Naive thymus-derived CD4-positive, alpha-beta T cell (primary cell): Measurements from ENCODE around the gene C2CD2L. TPM values are rescaled to one million over a fixed set of nuclear protein-coding genes. Genes with fewer than 3 reads are reported as not detected.

Experiments used
- ATAC-seq: fragments of 150-1000 bp; cut with Tn5 transposase; 2 replicates; pipeline ENCODE4 v1.10.0; 2021; ENCODE audit warnings: mild to moderate bottlenecking, moderate library complexity
- CTCF ChIA-PET: fragments of 350-600 bp; sonication (Branson Sonifier 250); formaldehyde crosslinking; loops from one replicate; lab custom pipeline; 2021; ENCODE audit warnings: antibody characterized with exemption; lab: Charles Lee
- POLR2A ChIA-PET: fragments of 350-600 bp; sonication (Branson Sonifier 250); formaldehyde crosslinking; loops from one replicate; lab custom pipeline; 2021; ENCODE audit warnings: antibody characterized with exemption, inconsistent platforms; lab: Charles Lee
- DNase-seq, 9 donors: peaks; one replicate each; pipeline versions ENCODE4 v3.0.0 to v3.0.0-alpha.2; 2020 to 2022; ENCODE audit warnings: mixed read lengths in 1 of 9
- H3K27ac ChIP-seq: one replicate; pipeline ENCODE4 v1.7.0; 2013; ENCODE audit warnings: mild to moderate bottlenecking, low read depth, low read length, moderate library complexity
- H3K27me3 ChIP-seq, 2 donors: one replicate each; pipeline ENCODE4 v1.7.0; 2013; ENCODE audit warnings: low read length in 2 of 2, mild to moderate bottlenecking in 2 of 2, moderate library complexity in 2 of 2; ENCODE audit not compliant: control insufficient read depth in 2 of 2, insufficient read depth in 2 of 2
- H3K36me3 ChIP-seq, 3 experiments: 1 replicate in 2 of 3; 2 replicates in 1 of 3; pipeline ENCODE4 v1.7.0; 2013; ENCODE audit warnings: low read length in 3 of 3, mild to moderate bottlenecking in 3 of 3, moderate library complexity in 1 of 3; ENCODE audit not compliant: insufficient read depth in 3 of 3, control insufficient read depth in 2 of 3
- H3K4me1 ChIP-seq, 2 donors: one replicate each; pipeline ENCODE4 v1.7.0; 2013; ENCODE audit warnings: low read length in 2 of 2, mild to moderate bottlenecking in 2 of 2, moderate library complexity in 1 of 2; ENCODE audit not compliant: control insufficient read depth in 2 of 2, insufficient read depth in 2 of 2
- H3K4me3 ChIP-seq: 2 replicates; pipeline ENCODE4 v1.7.0; 2013; ENCODE audit warnings: mild to moderate bottlenecking, low read length
- H3K9me3 ChIP-seq, 3 experiments: 1 replicate in 2 of 3; 2 replicates in 1 of 3; pipeline ENCODE4 v1.7.0; 2013; ENCODE audit warnings: low read length in 3 of 3; ENCODE audit not compliant: control insufficient read depth in 2 of 3
- H3K27ac Mint-ChIP-seq, 9 donors: one replicate each; pipeline ENCODE4 v1.8.0; 2020 to 2022; ENCODE audit warnings: mixed read lengths in 9 of 9, mild to moderate bottlenecking in 8 of 9, moderate library complexity in 5 of 9, inconsistent platforms in 2 of 9
- H3K27me3 Mint-ChIP-seq, 5 donors: one replicate each; pipeline ENCODE4 v1.8.0; 2021 to 2022; ENCODE audit warnings: mixed read lengths in 5 of 5, mild to moderate bottlenecking in 1 of 5
- H3K36me3 Mint-ChIP-seq, 5 donors: one replicate each; pipeline ENCODE4 v1.8.0; 2020 to 2022; ENCODE audit warnings: mixed read lengths in 5 of 5, mild to moderate bottlenecking in 3 of 5, inconsistent platforms in 1 of 5
- H3K4me1 Mint-ChIP-seq, 7 donors: one replicate each; pipeline ENCODE4 v1.8.0; 2020 to 2022; ENCODE audit warnings: mixed read lengths in 7 of 7, mild to moderate bottlenecking in 3 of 7, inconsistent platforms in 1 of 7
- H3K4me3 Mint-ChIP-seq, 10 donors: one replicate each; pipeline ENCODE4 v1.8.0; 2020 to 2022; ENCODE audit warnings: mild to moderate bottlenecking in 10 of 10, mixed read lengths in 10 of 10, moderate library complexity in 6 of 10, inconsistent platforms in 2 of 10
- H3K9me3 Mint-ChIP-seq, 11 donors: one replicate each; pipeline ENCODE4 v1.8.0; 2020 to 2022; ENCODE audit warnings: mixed read lengths in 11 of 11, mild to moderate bottlenecking in 4 of 11, inconsistent platforms in 1 of 11, moderate library complexity in 1 of 11
- intact Hi-C, 2 donors: fragments of 100-400 bp; cut with micrococcal nuclease; formaldehyde crosslinking; loops; one replicate each; pipeline ENCODE4 v1.15.1; 2023
- polyA plus RNA-seq, 2 donors: library from polyadenylated mRNA; unstranded; fragments of 300-500 nt; fragmentation: Illumina TruSeq; gene quantifications; one replicate each; pipeline ENCODE4 v1.2.3, GENCODE V29; 2021
- total RNA-seq, 6 experiments: library from RNA in 5 of 6; stranded (reverse) in 5 of 6; gene quantifications; 1 replicate in 5 of 6; 2 replicates in 1 of 6; pipeline ENCODE4 v1.2.3 and lab custom pipeline; 2021 to 2026

The C2CD2L gene
- total and polyA plus RNA-seq, 7 experiments from 2014 or later, result 2.7 to 40.7 (median 29.8) TPM

- H3K9me3 Mint-ChIP-seq, result no peaks in the 10 kb centered on the region
- CTCF ChIA-PET, result interaction anchor here (0.6 to 1.5 kb wide), 11 partner anchors 11 to 256 kb away, joined by 3 to 8 read pairs (median 4); partner anchors contain the start of gene HYOU1
- DNase-seq (peak; percentile 81 to 98 (median 97)), ATAC-seq (peak; percentile 93)
- POLR2A ChIA-PET, result interaction anchor here (0.6 to 4.7 kb wide), 40 partner anchors 11 to 271 kb away, joined by 3 to 63 read pairs (median 4); partner anchors contain the start of genes C2CD2L, DPAGT1, HINFP and HMBS
- peak within 1 kb of the TSS; percentile 93 for H3K4me3 ChIP-seq
- H3K4me1 ChIP-seq, result peaks cover 18 to 23% of the 10 kb centered on the region in 2 donors
- H3K27me3 ChIP-seq, result no peaks in the 10 kb centered on the region
- peak within 1 kb of the TSS; percentile 92 to 100 (median 97) for H3K27ac Mint-ChIP-seq
- intact Hi-C loops, result loop anchor here (1.0 to 2.0 kb wide), 14 partner anchors 10 to 256 kb away; partner anchors contain the start of genes DPAGT1 (in 2 of the 2), HINFP (in 2 of the 2), HYOU1 (in 2 of the 2) and RPS25 (in 2 of the 2)
- H3K4me1 Mint-ChIP-seq, result peaks cover 26 to 59% (median 47%) of the 10 kb centered on the region in 7 donors
- H3K27ac ChIP-seq, result peak within 1 kb of the TSS; percentile 96
- H3K36me3 Mint-ChIP-seq, result peaks cover under 1 to 11% (median 5%) of the 10 kb centered on the region in 5 donors
- peak within 1 kb of the TSS; percentile 90 to 100 (median 95) for H3K4me3 Mint-ChIP-seq
- H3K9me3 ChIP-seq, result no peaks in the 10 kb centered on the region
- H3K27me3 Mint-ChIP-seq, result no peaks in the 10 kb centered on the region
- peaks cover 0 to 31% (median 17%) of the 10 kb centered on the region in 3 experiments for H3K36me3 ChIP-seq
Measured at GRCh38 chr11:119067371-119068222, 39.5 kb upstream of the C2CD2L start, which contains the start of gene VPS11. TSS of gene VPS11 (plus strand) at chr11:119067818. CDS start at chr11:119067824, 6 bp downstream.

DNA sequence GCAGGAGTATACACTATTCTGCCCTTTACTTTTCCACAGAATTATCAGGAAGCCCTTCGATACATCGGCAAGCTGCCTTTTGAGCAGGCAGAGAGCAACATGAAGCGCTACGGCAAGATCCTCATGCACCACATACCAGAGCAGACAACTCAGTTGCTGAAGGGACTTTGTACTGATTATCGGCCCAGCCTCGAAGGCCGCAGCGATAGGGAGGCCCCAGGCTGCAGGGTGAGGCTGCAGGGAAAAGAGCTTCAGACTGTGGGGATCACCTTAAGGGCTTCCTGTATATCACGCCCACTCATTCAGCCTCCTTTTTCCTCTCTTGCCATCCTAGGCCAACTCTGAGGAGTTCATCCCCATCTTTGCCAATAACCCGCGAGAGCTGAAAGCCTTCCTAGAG lies 29.3 kb upstream of the C2CD2L start:
- Mint-ChIP-seq H3K4me1 (peaks cover 0 to 7% (median 2%) of the 10 kb centered on the region in 7 donors), H3K36me3 (peaks cover 7 to 49% (median 20%) of the 10 kb centered on the region in 5 donors), H3K9me3 (peaks cover 0 to 1% (median 0%) of the 10 kb centered on the region in 11 donors), H3K4me3 (no peak overlapping the region), H3K27me3 (no peaks in the 10 kb centered on the region), H3K27ac (no peak overlapping the region)
- Histone ChIP-seq H3K4me3 (no peak overlapping the region), H3K9me3 (no peaks in the 10 kb centered on the region), H3K27ac (no peak overlapping the region), H3K27me3 (no peaks in the 10 kb centered on the region), H3K36me3 (peaks cover 34 to 83% (median 34%) of the 10 kb centered on the region in 3 experiments), H3K4me1 (no peaks in the 10 kb centered on the region)
- ChIA-PET POLR2A (interaction anchor here (0.5 to 1.4 kb wide), 4 partner anchors 10 to 412 kb away, joined by 3 to 4 read pairs (median 3); partner anchors contain the start of gene VPS11), CTCF (no interaction called here)
- ATAC-seq (no peak), DNase-seq (no peak)
- intact Hi-C loops, result no loop called here

DNA sequence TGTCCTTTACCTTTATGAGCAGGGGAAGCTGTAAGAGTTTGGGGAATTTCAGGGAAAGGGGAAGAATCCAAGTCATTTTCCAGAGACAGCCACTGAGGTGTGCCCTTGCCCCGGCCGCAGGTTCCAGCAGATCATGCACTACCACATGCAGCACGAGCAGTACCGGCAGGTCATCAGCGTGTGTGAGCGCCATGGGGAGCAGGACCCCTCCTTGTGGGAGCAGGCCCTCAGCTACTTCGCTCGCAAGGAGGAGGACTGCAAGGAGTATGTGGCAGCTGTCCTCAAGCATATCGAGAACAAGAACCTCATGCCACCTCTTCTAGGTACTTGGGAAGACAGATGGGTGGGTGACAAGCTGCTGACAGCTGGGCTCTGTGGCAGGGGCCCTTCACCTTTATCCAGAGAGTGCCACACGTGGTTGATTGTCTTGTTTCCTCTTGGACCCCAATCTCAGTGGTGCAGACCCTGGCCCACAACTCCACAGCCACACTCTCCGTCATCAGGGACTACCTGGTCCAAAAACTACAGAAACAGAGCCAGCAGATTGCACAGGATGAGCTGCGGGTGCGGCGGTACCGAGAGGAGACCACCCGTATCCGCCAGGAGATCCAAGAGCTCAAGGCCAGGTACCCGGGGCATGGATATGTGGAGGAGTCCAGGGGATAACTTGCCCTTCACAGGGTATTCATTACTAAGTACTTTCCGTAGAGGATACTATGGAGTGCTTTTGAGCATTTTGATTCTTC lies 28.3 kb upstream of the C2CD2L start:
- no peak overlapping the region for H3K27ac Mint-ChIP-seq

DNA sequence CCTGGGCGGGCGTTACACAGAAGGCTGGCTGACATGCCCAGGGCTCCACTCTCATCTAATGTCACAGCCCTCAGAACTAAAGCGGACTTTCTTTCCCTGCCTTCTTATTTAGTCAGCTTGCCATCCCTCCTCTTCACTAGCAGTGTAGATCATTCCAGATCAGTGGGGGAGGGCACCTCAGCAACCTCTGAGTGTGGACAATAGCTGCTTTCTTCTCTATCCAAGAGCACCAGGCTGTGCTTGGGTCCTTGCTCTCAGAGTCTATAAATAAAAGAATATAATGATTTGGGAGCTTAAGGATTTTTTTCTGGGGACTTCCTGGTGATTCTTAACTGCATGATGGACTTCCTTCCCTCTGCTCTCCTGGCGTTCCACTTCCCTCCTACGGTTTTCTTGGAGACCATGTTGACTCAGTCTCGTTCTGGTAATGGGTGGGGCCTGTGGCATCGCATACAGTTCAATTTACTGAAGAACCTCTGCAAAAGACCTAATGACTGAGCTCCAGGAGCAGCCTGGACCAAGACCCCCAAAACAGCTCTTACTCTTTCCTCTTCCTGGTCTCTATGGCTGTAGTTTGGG lies 25.4 kb upstream of the C2CD2L start:
- H3K27me3 ChIP-seq, result no peaks in the 10 kb centered on the region
- no peaks in the 10 kb centered on the region for H3K9me3 ChIP-seq
- ChIA-PET CTCF (interaction anchor here (0.7 to 1.0 kb wide), 2 partner anchors 11 to 25 kb away, joined by 3 read pairs; partner anchors contain the start of gene C2CD2L), POLR2A (interaction anchor here (0.5 to 5.1 kb wide), 3 partner anchors 13 to 99 kb away, joined by 3 to 33 read pairs (median 7); partner anchors contain the start of gene VPS11)
- DNase-seq (no peak), ATAC-seq (no peak)
- Mint-ChIP-seq H3K27me3 (no peaks in the 10 kb centered on the region), H3K36me3 (peaks cover 3 to 38% (median 18%) of the 10 kb centered on the region in 5 donors), H3K9me3 (peaks cover 0 to 1% (median 0%) of the 10 kb centered on the region in 11 donors), H3K27ac (peak overlapping the region in 4 of 9 donors; percentile 26 to 66 (median 40)), H3K4me1 (peaks cover 5 to 17% (median 10%) of the 10 kb centered on the region in 7 donors), H3K4me3 (no peak overlapping the region)
- H3K4me3 ChIP-seq, result no peak overlapping the region
- H3K27ac ChIP-seq, result no peak overlapping the region
- peaks cover 8 to 9% of the 10 kb centered on the region in 2 donors for H3K4me1 ChIP-seq
- peaks cover 21 to 56% (median 23%) of the 10 kb centered on the region in 3 experiments for H3K36me3 ChIP-seq
- intact Hi-C loops, result no loop called here

More for the DNA sequence above, 28.3 kb upstream of the C2CD2L start:
- H3K36me3 Mint-ChIP-seq, result peaks cover 3 to 42% (median 18%) of the 10 kb centered on the region in 5 donors
- peaks cover 0 to 1% (median 0%) of the 10 kb centered on the region in 11 donors for H3K9me3 Mint-ChIP-seq
- H3K27me3 Mint-ChIP-seq, result no peaks in the 10 kb centered on the region
- Histone ChIP-seq H3K9me3 (no peaks in the 10 kb centered on the region), H3K36me3 (peaks cover 24 to 72% (median 24%) of the 10 kb centered on the region in 3 experiments), H3K4me3 (no peak overlapping the region), H3K27ac (no peak overlapping the region), H3K4me1 (no peaks in the 10 kb centered on the region), H3K27me3 (no peaks in the 10 kb centered on the region)
- no peak for ATAC-seq
- intact Hi-C loops, result no loop called here
- ChIA-PET POLR2A (interaction anchor here (0.9 to 1.4 kb wide), 4 partner anchors 11 to 30 kb away, joined by 3 to 4 read pairs (median 3); partner anchors contain the start of gene VPS11), CTCF (no interaction called here)
- no peak for DNase-seq
- H3K4me1 Mint-ChIP-seq, result peaks cover 0 to 4% (median 0%) of the 10 kb centered on the region in 7 donors
- H3K4me3 Mint-ChIP-seq, result no peak overlapping the region

- Mint-ChIP-seq H3K9me3 (peaks cover 0 to 1% (median 0%) of the 10 kb centered on the region in 11 donors), H3K36me3 (peaks cover 3 to 21% (median 11%) of the 10 kb centered on the region in 5 donors), H3K4me3 (peak within 1 kb of the TSS; percentile 85 to 98 (median 94)), H3K4me1 (peaks cover 7 to 39% (median 17%) of the 10 kb centered on the region in 7 donors), H3K27ac (peak within 1 kb of the TSS; percentile 87 to 97 (median 93)), H3K27me3 (no peaks in the 10 kb centered on the region)
- ATAC-seq (peak; percentile 97), DNase-seq (peak; percentile 83 to 93 (median 87))
- peaks cover 2 to 25% (median 6%) of the 10 kb centered on the region in 3 experiments for H3K36me3 ChIP-seq
- no peaks in the 10 kb centered on the region for H3K27me3 ChIP-seq
- H3K27ac ChIP-seq, result peak within 1 kb of the TSS; percentile 81
- POLR2A ChIA-PET, result interaction anchor here (0.5 to 5.1 kb wide), 17 partner anchors 9 to 128 kb away, joined by 3 to 49 read pairs (median 5); partner anchors contain the start of genes C2CD2L, CENATAC, DPAGT1 and HINFP
- peak within 1 kb of the TSS; percentile 81 for H3K4me3 ChIP-seq
- no peaks in the 10 kb centered on the region for H3K9me3 ChIP-seq
- intact Hi-C loops, result loop anchor here (1.0 to 2.0 kb wide), 9 partner anchors 10 to 66 kb away; partner anchors contain the start of genes HINFP (in 2 of the 2), HYOU1 (in 2 of the 2), SLC37A4 (in 2 of the 2) and VPS11 (in 2 of the 2)
- H3K4me1 ChIP-seq, result peaks cover 8 to 9% of the 10 kb centered on the region in 2 donors
- CTCF ChIA-PET, result interaction anchor here (0.6 to 1.4 kb wide), 6 partner anchors 10 to 253 kb away, joined by 3 to 6 read pairs (median 3); partner anchors contain the start of genes C2CD2L and VPS11
Measured at GRCh38 chr11:119084663-119085436, 22.3 kb upstream of the C2CD2L start, which contains the start of gene HMBS. TSS of gene HMBS (plus strand) at chr11:119084881. CDS start at chr11:119085034, 153 bp downstream.
